Testis (tissue), 3 donors: Measurements from ENCODE around the gene SOST. TPM values are rescaled to one million over a fixed set of nuclear protein-coding genes. Genes with fewer than 3 reads are reported as not detected.

Experiments
- DNase-seq: peaks from one replicate; pipeline ENCODE4 v3.0.0-alpha.2; 2019
- H3K27ac ChIP-seq, 2 donors: fragments of 200-600 bp; sonication (generic); one replicate each; pipeline ENCODE4 v1.5.1; 2019
- H3K27me3 ChIP-seq: fragments of 200-600 bp; sonication (generic); one replicate; pipeline ENCODE4 v1.5.1; 2019
- H3K36me3 ChIP-seq: fragments of 200-600 bp; sonication (generic); one replicate; pipeline ENCODE4 v1.5.1; 2017; ENCODE audit warnings: low read depth; ENCODE audit errors: missing control alignments
- H3K4me1 ChIP-seq: fragments of 200-600 bp; sonication (generic); one replicate; pipeline ENCODE4 v1.5.1; 2019
- H3K4me3 ChIP-seq, 2 donors: fragments of 200-600 bp; sonication (generic); one replicate each; pipeline ENCODE4 v1.5.1; 2017 to 2019
- H3K9me3 ChIP-seq: fragments of 200-600 bp; sonication (generic); one replicate; pipeline ENCODE4 v1.5.1; 2017
- POLR2A ChIP-seq: fragments of 450-650 bp; IDR thresholded peaks from one replicate; pipeline ENCODE4 v1.6.1; 2017; ENCODE audit warnings: antibody characterized with exemption, mild to moderate bottlenecking, moderate library complexity
- WGBS, 2 donors: methylation state at CpG; one replicate each; pipeline ENCODE4 v1.1.5; 2018; 5-methylcytosine and 5-hydroxymethylcytosine counted together
- intact Hi-C: fragments of 100-400 bp; cut with DNase I; formaldehyde crosslinking; loops from one replicate; pipeline ENCODE4 v1.15.1; 2023; ENCODE audit warnings: low total_unique reads
- polyA plus RNA-seq: library from polyadenylated mRNA; stranded (reverse); fragments of 350-450 nt; fragmentation: Illumina TruSeq; extraction: RNeasy Lipid Tissue Mini Kit (QIAGEN cat#74804); gene quantifications from one replicate; pipeline ENCODE4 v1.2.3, GENCODE V29; 2014; ENCODE audit warnings: low read depth, low replicate concordance; ENCODE audit not compliant: insufficient read depth
- total RNA-seq, 2 donors: library from RNA; depleted of rRNA; stranded (reverse); fragments of >200 nt; gene quantifications; one replicate each; pipeline ENCODE4 v1.2.3, GENCODE V29; 2016
- TF ChIP-seq, protein P1 (sequence below), 3 experiments: fragments of 450-650 bp in 2 of 3; fragments of 200-600 bp in 1 of 3; sonication (generic) in 1 of 3; IDR thresholded peaks; one replicate each; pipeline ENCODE4 v1.5.1; 2016 to 2019; ENCODE audit warnings: antibody characterized with exemption in 3 of 3, mild to moderate bottlenecking in 2 of 3, moderate library complexity in 1 of 3

SOST gene
- total and polyA plus RNA-seq, 3 donors from 2014 or later, result 0.24 TPM; not detected in 2

DNA sequence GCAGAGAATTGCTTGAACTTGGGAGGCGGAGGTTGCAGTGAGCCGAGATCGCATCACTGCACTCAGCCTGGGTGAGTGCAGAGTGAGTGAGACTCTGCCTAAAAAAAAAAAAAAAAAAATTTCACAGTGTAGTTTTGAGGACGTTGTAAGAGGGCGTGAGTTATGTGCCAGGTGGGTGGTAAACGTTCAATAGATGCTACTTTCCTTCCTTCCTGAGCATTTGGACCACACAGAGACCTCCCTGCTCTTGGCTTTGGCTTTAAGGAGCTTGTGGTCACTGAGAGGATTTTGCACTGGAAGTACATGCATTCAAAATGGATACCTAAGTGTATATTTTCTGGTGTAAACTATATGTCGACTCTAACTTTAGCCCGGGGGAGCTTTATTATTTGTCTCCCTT, 30.5 kb downstream of the SOST start:
- 83 to 87% methylated on average over 8 of the region's 8 CpGs for WGBS, 2 donors
- intact Hi-C loops, result no loop called here
- H3K27ac ChIP-seq, result no peak overlapping the region
- H3K27me3 ChIP-seq, result no peaks in the 10 kb centered on the region
- no peak overlapping the region for H3K4me3 ChIP-seq
- no peaks in the 10 kb centered on the region for H3K9me3 ChIP-seq
- H3K4me1 ChIP-seq, result no peaks in the 10 kb centered on the region
- TF ChIP-seq, protein P1, sequence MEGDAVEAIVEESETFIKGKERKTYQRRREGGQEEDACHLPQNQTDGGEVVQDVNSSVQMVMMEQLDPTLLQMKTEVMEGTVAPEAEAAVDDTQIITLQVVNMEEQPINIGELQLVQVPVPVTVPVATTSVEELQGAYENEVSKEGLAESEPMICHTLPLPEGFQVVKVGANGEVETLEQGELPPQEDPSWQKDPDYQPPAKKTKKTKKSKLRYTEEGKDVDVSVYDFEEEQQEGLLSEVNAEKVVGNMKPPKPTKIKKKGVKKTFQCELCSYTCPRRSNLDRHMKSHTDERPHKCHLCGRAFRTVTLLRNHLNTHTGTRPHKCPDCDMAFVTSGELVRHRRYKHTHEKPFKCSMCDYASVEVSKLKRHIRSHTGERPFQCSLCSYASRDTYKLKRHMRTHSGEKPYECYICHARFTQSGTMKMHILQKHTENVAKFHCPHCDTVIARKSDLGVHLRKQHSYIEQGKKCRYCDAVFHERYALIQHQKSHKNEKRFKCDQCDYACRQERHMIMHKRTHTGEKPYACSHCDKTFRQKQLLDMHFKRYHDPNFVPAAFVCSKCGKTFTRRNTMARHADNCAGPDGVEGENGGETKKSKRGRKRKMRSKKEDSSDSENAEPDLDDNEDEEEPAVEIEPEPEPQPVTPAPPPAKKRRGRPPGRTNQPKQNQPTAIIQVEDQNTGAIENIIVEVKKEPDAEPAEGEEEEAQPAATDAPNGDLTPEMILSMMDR (IDR thresholded peaks at IDR 0.05), result no peak
- no peak for TF ChIP-seq POLR2A
- H3K36me3 ChIP-seq, result no peaks in the 10 kb centered on the region
- no peak for DNase-seq

DNA sequence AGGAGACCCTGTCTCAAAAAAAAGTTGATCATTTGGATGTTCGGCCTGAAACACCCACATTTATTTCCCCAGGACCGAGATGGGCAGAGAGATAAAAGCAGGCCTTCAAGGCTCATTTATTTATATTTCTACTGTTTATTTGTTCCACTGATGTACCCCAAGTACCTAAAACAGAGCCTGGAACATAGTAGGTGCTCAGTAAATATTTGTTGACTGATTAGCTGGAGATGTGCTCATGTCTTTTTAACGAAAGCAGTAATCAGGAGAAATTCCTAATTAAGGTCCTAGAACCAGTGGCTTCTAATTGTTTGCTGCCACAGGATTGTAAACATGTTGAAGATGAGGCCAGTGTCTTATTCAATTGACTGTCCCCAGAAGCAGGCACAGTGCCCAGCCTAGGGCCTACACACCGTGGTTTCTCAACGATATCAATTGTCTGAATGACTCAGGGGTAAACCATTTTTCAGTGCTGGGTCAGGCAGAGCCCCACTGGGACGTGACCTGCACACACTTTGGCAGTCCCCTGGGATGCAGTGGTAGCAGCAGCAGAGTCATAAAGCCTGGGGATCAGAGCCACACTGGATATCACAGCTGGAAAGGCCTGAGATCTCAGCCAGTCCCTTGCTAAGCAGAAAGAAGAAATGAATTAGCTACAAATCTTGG, 34.8 kb downstream of the SOST start:
- TF ChIP-seq, protein P1 (IDR thresholded peaks at IDR 0.05), result no peak
- TF ChIP-seq POLR2A, result no peak
- Histone ChIP-seq H3K9me3 (no peaks in the 10 kb centered on the region), H3K27me3 (no peaks in the 10 kb centered on the region), H3K36me3 (no peaks in the 10 kb centered on the region), H3K4me3 (no peak overlapping the region), H3K4me1 (no peaks in the 10 kb centered on the region), H3K27ac (no peak overlapping the region)
- DNase-seq, result no peak
- intact Hi-C loops, result no loop called here
- WGBS, 2 donors, result 76 to 79% methylated on average over 6 of the region's 6 CpGs

DNA sequence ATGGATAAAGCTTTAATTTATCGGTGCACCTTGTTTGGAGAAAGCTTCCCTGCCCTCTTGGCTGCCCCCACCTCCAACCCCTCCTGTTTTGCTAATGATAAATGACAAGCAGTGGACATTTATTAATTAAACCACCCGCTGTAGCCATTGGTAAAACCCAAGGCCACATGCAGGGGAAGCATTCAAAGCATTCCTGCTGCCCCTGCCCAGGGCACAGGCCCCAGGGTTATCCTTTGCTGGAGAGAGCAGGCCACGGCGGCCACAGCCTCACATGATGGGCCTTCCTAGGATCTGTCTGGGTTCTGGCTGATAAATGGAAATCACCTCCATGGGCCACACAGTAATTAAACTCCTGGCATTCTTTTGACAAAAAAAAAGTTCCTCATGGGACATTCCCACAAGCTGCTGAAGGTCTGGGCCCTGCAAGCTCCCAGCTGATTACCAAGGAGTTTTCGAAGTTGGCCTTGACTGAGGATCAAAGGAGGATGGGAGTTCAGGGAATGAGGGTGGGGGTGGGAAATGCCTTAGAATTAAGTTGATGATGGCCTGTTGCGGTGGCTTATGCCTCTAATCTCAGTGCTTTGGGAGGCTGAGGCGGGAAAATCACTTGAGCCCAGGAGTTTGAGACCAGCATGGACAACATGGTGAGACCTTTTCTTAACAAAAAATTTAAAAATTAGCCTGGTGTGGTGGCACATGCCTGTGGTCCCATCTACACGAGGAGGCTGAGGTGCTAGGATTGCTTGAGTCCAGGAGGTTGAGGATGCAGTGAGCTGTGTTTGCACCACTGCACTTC, 35.5 kb downstream of the SOST start:
- WGBS, 2 donors, result 67 to 80% methylated on average over 8 of the region's 8 CpGs
- no peak for DNase-seq
- Histone ChIP-seq H3K9me3 (no peaks in the 10 kb centered on the region), H3K36me3 (no peaks in the 10 kb centered on the region), H3K4me1 (no peaks in the 10 kb centered on the region), H3K4me3 (no peak overlapping the region), H3K27me3 (no peaks in the 10 kb centered on the region), H3K27ac (no peak overlapping the region)
- intact Hi-C loops, result no loop called here
- TF ChIP-seq POLR2A, result no peak
- TF ChIP-seq, protein P1 (IDR thresholded peaks at IDR 0.05), result no peak

DNA sequence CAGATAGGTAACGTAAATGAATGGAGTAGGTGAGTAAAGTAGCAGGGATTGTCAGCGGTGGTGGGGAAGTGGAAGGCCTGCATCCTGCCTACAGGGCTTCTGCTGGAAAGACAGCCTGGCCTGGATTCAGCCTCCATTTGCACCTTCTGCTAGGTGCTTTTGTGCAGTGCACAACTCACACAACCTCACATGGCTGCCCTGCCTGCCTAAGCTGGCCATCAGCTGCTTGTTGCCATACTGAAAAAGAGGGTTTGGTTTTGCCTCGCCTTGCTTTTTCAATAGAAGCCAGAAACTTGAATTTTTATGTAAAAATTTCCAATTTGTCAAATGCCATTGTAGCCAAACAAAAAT, 36.3 kb downstream of the SOST start:
- WGBS, 2 donors, result 94 to 100% methylated on average over 3 of the region's 3 CpGs
- Histone ChIP-seq H3K27ac (no peak overlapping the region), H3K9me3 (no peaks in the 10 kb centered on the region), H3K4me1 (no peaks in the 10 kb centered on the region), H3K36me3 (no peaks in the 10 kb centered on the region), H3K4me3 (no peak overlapping the region), H3K27me3 (no peaks in the 10 kb centered on the region)
- TF ChIP-seq POLR2A, result no peak
- TF ChIP-seq, protein P1 (IDR thresholded peaks at IDR 0.05), result no peak
- intact Hi-C loops, result no loop called here
- DNase-seq, result no peak
